Esophagus squamous epithelium (tissue), 5 donors: ENCODE results near the gene CLTA. TPM values are rescaled to one million over a fixed set of nuclear protein-coding genes. Genes with fewer than 3 reads are reported as not detected.

ENCODE experiments used
- DNase-seq: peaks from one replicate; lab custom pipeline; 2025; lab: John Stamatoyannopoulos, UW
- H3K27ac ChIP-seq, 4 donors: fragments of 200-600 bp; sonication (generic); one replicate each; pipeline ENCODE4 v1.5.1; 2016 to 2019; ENCODE audit warnings: mild to moderate bottlenecking in 1 of 4
- H3K27me3 ChIP-seq, 4 donors: fragments of 200-600 bp; sonication (generic); 1 replicate in 3 of 4; 2 replicates in 1 of 4; pipeline versions ENCODE4 v1.5.1 to v1.6.0; 2017 to 2021; ENCODE audit warnings: antibody characterized with exemption in 1 of 4
- H3K36me3 ChIP-seq, 3 donors: fragments of 200-600 bp; sonication (generic); one replicate each; pipeline ENCODE4 v1.5.1; 2016 to 2019
- H3K4me1 ChIP-seq, 3 donors: fragments of 200-600 bp; sonication (generic); one replicate each; pipeline ENCODE4 v1.5.1; 2017 to 2019
- H3K4me3 ChIP-seq, 4 donors: fragments of 200-600 bp; sonication (generic); 1 replicate in 3 of 4; 2 replicates in 1 of 4; pipeline ENCODE4 v1.5.1; 2016 to 2019; ENCODE audit warnings: mild to moderate bottlenecking in 2 of 4, moderate library complexity in 1 of 4
- H3K9me3 ChIP-seq, 3 donors: fragments of 200-600 bp; sonication (generic); one replicate each; pipeline ENCODE4 v1.5.1; 2016 to 2019
- POLR2A ChIP-seq, 4 donors: fragments of 450-650 bp; IDR thresholded peaks; one replicate each; pipeline ENCODE4 v1.6.1; 2017; ENCODE audit warnings: antibody characterized with exemption in 4 of 4, mild to moderate bottlenecking in 4 of 4, moderate library complexity in 3 of 4
- WGBS, 2 donors: methylation state at CpG; one replicate each; pipeline ENCODE4 v1.1.5; 2018; 5-methylcytosine and 5-hydroxymethylcytosine counted together
- intact Hi-C: fragments of 100-400 bp; cut with DNase I; formaldehyde crosslinking; loops from one replicate; pipeline ENCODE4 v1.15.0; 2022
- total RNA-seq, 4 donors: library from RNA; depleted of rRNA; stranded (reverse); fragments of >200 nt; gene quantifications; one replicate each; pipeline ENCODE4 v1.1.0, GENCODE V29; 2016
- TF ChIP-seq, protein P1 (sequence below), 6 experiments: fragments of 450-650 bp in 4 of 6; fragments of 200-600 bp in 2 of 6; sonication (generic) in 2 of 6; IDR thresholded peaks; one replicate each; pipeline ENCODE4 v1.5.1; 2016 to 2019; ENCODE audit warnings: antibody characterized with exemption in 6 of 6, mild to moderate bottlenecking in 4 of 6, moderate library complexity in 4 of 6
- donor health status: DM: yes; HTN: yes; CAD: no.

Gene CLTA, protein sequence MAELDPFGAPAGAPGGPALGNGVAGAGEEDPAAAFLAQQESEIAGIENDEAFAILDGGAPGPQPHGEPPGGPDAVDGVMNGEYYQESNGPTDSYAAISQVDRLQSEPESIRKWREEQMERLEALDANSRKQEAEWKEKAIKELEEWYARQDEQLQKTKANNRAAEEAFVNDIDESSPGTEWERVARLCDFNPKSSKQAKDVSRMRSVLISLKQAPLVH
- 100 to 1,000 TPM; 165 to 215 (median 167) TPM for total RNA-seq

DNA sequence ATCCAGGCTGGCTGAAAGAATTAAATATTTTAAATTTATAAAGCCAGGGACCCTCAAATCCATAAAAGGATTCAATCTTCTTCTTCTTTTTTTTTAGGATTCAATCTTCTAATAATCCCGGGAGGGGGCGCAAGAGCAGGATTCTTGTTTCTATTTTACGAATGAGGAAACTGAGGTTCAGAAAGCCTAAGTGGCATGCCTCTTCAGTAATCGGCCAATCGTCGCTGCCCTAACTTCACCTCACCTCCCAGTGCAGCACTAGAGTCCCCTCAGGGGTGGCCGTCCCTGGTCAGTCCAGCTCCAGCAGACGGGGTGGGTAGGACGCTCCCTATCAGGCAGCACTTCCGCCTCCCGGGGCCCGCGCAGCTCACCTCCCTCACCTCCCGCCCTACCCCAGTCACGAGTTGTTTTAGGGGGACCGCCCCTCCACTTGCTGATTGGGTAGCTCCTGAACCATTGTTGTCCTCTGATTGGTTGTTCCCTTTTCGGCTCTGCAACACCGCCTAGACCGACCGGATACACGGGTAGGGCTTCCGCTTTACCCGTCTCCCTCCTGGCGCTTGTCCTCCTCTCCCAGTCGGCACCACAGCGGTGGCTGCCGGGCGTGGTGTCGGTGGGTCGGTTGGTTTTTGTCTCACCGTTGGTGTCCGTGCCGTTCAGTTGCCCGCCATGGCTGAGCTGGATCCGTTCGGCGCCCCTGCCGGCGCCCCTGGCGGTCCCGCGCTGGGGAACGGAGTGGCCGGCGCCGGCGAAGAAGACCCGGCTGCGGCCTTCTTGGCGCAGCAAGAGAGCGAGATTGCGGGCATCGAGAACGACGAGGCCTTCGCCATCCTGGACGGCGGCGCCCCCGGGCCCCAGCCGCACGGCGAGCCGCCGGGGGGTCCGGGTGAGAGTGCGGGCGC lies at the start of gene CLTA:
Gene CLTA (plus strand): TSS at position 534 of the 902 bp plus-strand sequence. CDS start 136 bp downstream, at position 670.
- peak within 1 kb of the TSS; percentile 65 to 98 (median 71) for H3K4me3 ChIP-seq
- 0% methylated on average over 9 to 18 of the region's 68 CpGs for WGBS, 2 donors
- intact Hi-C loops, result no loop called here
- peaks cover 27 to 47% (median 36%) of the 10 kb centered on the region in 3 donors for H3K4me1 ChIP-seq
- peak within 1 kb of the TSS; percentile 86 to 95 (median 94) for H3K27ac ChIP-seq
- DNase-seq, result peak; percentile 86
- no peaks in the 10 kb centered on the region for H3K27me3 ChIP-seq
- peaks cover 0 to 11% (median 0%) of the 10 kb centered on the region in 3 donors for H3K36me3 ChIP-seq
- TF ChIP-seq, protein P1, sequence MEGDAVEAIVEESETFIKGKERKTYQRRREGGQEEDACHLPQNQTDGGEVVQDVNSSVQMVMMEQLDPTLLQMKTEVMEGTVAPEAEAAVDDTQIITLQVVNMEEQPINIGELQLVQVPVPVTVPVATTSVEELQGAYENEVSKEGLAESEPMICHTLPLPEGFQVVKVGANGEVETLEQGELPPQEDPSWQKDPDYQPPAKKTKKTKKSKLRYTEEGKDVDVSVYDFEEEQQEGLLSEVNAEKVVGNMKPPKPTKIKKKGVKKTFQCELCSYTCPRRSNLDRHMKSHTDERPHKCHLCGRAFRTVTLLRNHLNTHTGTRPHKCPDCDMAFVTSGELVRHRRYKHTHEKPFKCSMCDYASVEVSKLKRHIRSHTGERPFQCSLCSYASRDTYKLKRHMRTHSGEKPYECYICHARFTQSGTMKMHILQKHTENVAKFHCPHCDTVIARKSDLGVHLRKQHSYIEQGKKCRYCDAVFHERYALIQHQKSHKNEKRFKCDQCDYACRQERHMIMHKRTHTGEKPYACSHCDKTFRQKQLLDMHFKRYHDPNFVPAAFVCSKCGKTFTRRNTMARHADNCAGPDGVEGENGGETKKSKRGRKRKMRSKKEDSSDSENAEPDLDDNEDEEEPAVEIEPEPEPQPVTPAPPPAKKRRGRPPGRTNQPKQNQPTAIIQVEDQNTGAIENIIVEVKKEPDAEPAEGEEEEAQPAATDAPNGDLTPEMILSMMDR (IDR thresholded peaks at IDR 0.05), result peak; percentile 26 to 60 (median 58)
- peak in 3 of 4 donors; percentile 82 to 92 (median 92) for TF ChIP-seq POLR2A (IDR thresholded peaks at IDR 0.05)
- no peaks in the 10 kb centered on the region for H3K9me3 ChIP-seq

DNA sequence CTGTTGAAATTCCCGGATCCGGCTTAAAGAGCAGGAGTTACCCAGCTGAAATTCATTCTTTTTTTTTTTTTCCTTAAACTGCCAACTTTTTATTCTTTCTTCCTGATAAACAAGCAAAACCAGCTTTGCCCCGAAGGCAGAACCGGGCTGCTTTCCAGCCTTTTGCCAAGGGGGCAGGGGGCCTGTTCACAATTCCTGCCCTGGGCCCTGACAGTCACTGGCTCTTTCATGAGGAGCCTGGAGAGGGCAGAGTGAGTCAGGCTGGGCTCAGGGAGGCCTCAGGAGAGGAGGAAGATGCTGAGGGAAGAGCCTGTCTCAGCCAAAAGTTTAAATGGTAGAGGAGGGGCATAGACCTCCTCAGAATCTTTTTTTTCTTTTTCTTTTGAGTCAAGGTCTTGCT lies 49.4 kb upstream of the CLTA start:
- intact Hi-C loops, result no loop called here
- Histone ChIP-seq H3K4me1 (peaks cover 40 to 90% (median 51%) of the 10 kb centered on the region in 3 donors), H3K4me3 (no peak overlapping the region), H3K36me3 (no peaks in the 10 kb centered on the region), H3K27ac (peak overlapping the region in 2 of 4 donors; percentile 71 to 87), H3K27me3 (peaks cover 0 to 22% (median 0%) of the 10 kb centered on the region in 4 donors), H3K9me3 (peaks cover 0 to 4% (median 0%) of the 10 kb centered on the region in 3 donors)
- no peak for DNase-seq
- TF ChIP-seq, protein P1 (IDR thresholded peaks at IDR 0.05), result peak in 3 of 6 experiments; percentile 11 to 24 (median 16)
- TF ChIP-seq POLR2A (IDR thresholded peaks at IDR 0.05), result no peak
- WGBS, 2 donors, result 29 to 36% methylated on average over 4 of the region's 4 CpGs

DNA sequence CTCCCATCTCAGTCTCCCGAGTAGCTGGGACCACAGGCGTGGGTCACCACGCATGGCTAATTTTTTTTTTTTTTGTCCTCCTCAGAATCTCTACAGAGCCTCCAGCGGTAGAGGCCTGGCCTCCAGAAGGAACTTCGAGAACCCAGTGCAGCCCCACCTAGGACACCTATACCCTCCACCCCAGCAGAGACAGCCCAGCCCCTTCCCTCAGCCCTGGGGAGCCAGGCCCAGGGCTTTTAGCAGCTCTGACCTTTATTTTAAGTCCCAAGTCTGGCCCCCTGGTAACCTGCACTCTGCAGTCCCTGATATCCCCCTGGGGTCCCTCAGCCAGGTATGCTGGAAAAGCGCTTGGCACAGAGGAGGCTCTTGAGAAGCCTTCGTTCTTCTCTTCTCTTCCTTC lies 49.0 kb upstream of the CLTA start:
- H3K4me1 ChIP-seq, result peaks cover 39 to 88% (median 51%) of the 10 kb centered on the region in 3 donors

DNA sequence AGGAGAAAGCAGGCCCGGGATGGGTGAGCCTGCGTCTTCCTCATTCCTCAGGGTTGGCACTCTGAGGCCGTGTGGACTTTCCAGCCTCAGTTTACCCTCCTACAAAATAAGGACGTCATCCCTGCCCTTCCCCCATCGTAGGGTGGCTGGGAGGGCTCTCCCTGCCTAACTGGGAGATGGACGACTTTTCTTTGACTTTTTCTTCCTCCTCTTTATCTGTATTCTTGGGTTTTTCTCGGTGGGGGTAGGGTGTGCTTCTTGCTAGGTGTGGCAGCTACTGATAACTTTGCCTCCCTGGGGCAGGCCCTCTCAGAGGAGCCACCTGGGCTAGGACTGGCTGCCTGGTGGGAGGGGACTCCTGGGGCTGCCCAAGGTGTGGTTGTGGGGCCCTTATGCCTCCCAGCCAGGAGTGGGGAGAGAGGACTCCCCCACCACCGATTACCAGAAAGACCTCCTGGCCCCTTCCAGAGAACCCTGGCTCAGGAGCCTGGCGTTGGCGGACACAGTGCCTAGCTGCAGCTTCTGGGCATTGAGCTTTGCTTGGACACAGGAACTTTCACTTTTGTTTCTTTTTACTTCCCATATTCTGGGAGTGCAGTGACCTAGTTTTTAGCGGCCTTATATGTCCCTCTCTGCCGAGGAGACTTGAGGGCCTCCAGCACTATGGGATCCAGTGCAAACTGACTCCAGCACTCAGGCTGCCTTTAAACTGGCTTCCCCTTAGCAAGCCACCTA lies 48.0 kb upstream of the CLTA start:
- TF ChIP-seq POLR2A (IDR thresholded peaks at IDR 0.05), result no peak
- TF ChIP-seq, protein P1 (IDR thresholded peaks at IDR 0.05), result no peak
- Histone ChIP-seq H3K27ac (peak overlapping the region; percentile 71 to 88 (median 82)), H3K36me3 (no peaks in the 10 kb centered on the region), H3K9me3 (peaks cover 0 to 4% (median 0%) of the 10 kb centered on the region in 3 donors), H3K27me3 (peaks cover 0 to 9% (median 0%) of the 10 kb centered on the region in 4 donors), H3K4me1 (peaks cover 29 to 88% (median 48%) of the 10 kb centered on the region in 3 donors), H3K4me3 (peak overlapping the region in 3 of 4 donors; percentile 7 to 54 (median 22))
- DNase-seq, result no peak
- intact Hi-C loops, result no loop called here
- WGBS, 2 donors, result 32 to 55% methylated on average over 11 to 12 of the region's 12 CpGs

More for the DNA sequence above, 49.0 kb upstream of the CLTA start:
- no peak for TF ChIP-seq POLR2A (IDR thresholded peaks at IDR 0.05)
- TF ChIP-seq, protein P1 (IDR thresholded peaks at IDR 0.05), result no peak
- intact Hi-C loops, result no loop called here
- H3K27me3 ChIP-seq, result peaks cover 0 to 18% (median 0%) of the 10 kb centered on the region in 4 donors
- H3K27ac ChIP-seq, result peak overlapping the region in 2 of 4 donors; percentile 71 to 87
- WGBS, 2 donors, result 81 to 83% methylated on average over 6 to 7 of the region's 7 CpGs
- no peak for DNase-seq
- no peaks in the 10 kb centered on the region for H3K36me3 ChIP-seq
- H3K9me3 ChIP-seq, result peaks cover 0 to 4% (median 0%) of the 10 kb centered on the region in 3 donors
- no peak overlapping the region for H3K4me3 ChIP-seq
